HEK293 (cell line): Measurements from ENCODE around the gene KLC4.

ENCODE experiments used
- BCL11A ChIP-seq: fragments of 450-650 bp; formaldehyde crosslinking; IDR thresholded peaks from 2 replicates; pipeline ENCODE4 v1.5.1; 2016; ENCODE audit warnings: low read depth, missing biosample characterization, missing genetic modification characterization
- BCL11B ChIP-seq: fragments of 450-650 bp; formaldehyde crosslinking; IDR thresholded peaks from 2 replicates; pipeline ENCODE4 v1.5.1; 2016; ENCODE audit warnings: low read depth, missing biosample characterization, missing genetic modification characterization
- GLIS1 ChIP-seq: fragments of 450-650 bp; formaldehyde crosslinking; IDR thresholded peaks from 2 replicates; pipeline ENCODE4 v1.5.1; 2016; ENCODE audit warnings: missing biosample characterization, missing genetic modification characterization
- HOXA7 ChIP-seq: sonication (generic); formaldehyde crosslinking; IDR thresholded peaks from 2 replicates; pipeline ENCODE4 v1.8.1; 2022; ENCODE audit warnings: missing genetic modification reagents, borderline replicate concordance
- HOXC10 ChIP-seq: sonication (generic); formaldehyde crosslinking; IDR thresholded peaks from 2 replicates; pipeline ENCODE4 v1.8.1; 2023; ENCODE audit warnings: mild to moderate bottlenecking, missing genetic modification reagents
- IKZF3 ChIP-seq: fragments of 450-650 bp; IDR thresholded peaks from 2 replicates; pipeline ENCODE4 v1.5.0; 2018; ENCODE audit warnings: missing biosample characterization, mild to moderate bottlenecking, missing genetic modification characterization, moderate library complexity
- KLF16 ChIP-seq: fragments of 450-650 bp; formaldehyde crosslinking; IDR thresholded peaks from 2 replicates; pipeline ENCODE4 v1.5.1; 2017; ENCODE audit warnings: missing biosample characterization, missing genetic modification characterization
- PRDM1 ChIP-seq: fragments of 450-650 bp; formaldehyde crosslinking; IDR thresholded peaks from 2 replicates; pipeline ENCODE4; 2016; ENCODE audit warnings: missing biosample characterization, missing genetic modification characterization
- ZFP37 ChIP-seq: fragments of 450-650 bp; formaldehyde crosslinking; IDR thresholded peaks from 2 replicates; pipeline ENCODE4 v1.5.1; 2016; ENCODE audit warnings: missing biosample characterization, missing genetic modification characterization
- ZNF112 ChIP-seq: fragments of 450-650 bp; formaldehyde crosslinking; IDR thresholded peaks from 2 replicates; pipeline ENCODE4 v1.5.0; 2017; ENCODE audit warnings: missing biosample characterization, missing genetic modification characterization
- ZNF114 ChIP-seq: fragments of 450-650 bp; formaldehyde crosslinking; IDR thresholded peaks from 2 replicates; pipeline ENCODE4 v1.5.0; 2017; ENCODE audit warnings: missing biosample characterization, missing genetic modification characterization
- ZNF16 ChIP-seq: fragments of 450-650 bp; formaldehyde crosslinking; IDR thresholded peaks from 2 replicates; pipeline ENCODE4 v1.5.1; 2016; ENCODE audit warnings: low read depth, missing biosample characterization, missing genetic modification characterization
- ZNF311 ChIP-seq: fragments of 450-650 bp; formaldehyde crosslinking; IDR thresholded peaks from 2 replicates; pipeline ENCODE4 v1.5.1; 2017; ENCODE audit warnings: missing biosample characterization, missing genetic modification characterization, borderline replicate concordance
- ZNF341 ChIP-seq: fragments of 450-650 bp; formaldehyde crosslinking; IDR thresholded peaks from 2 replicates; pipeline ENCODE4; 2016; ENCODE audit warnings: low read depth, missing biosample characterization, missing genetic modification characterization
- ZNF366 ChIP-seq: fragments of 450-650 bp; formaldehyde crosslinking; conservative IDR thresholded peaks from 2 replicates; pipeline ENCODE4 v1.5.1; 2016; ENCODE audit warnings: missing biosample characterization, missing genetic modification characterization
- ZNF423 ChIP-seq: fragments of 450-650 bp; formaldehyde crosslinking; IDR thresholded peaks from 2 replicates; pipeline ENCODE4 v1.5.1; 2016; ENCODE audit warnings: missing biosample characterization, missing genetic modification characterization
- ZNF426 ChIP-seq: fragments of 450-650 bp; formaldehyde crosslinking; IDR thresholded peaks from 2 replicates; pipeline ENCODE4 v1.5.1; 2017; ENCODE audit warnings: missing biosample characterization, missing genetic modification characterization, mild to moderate bottlenecking, inconsistent platforms, moderate library complexity
- ZNF473 ChIP-seq: fragments of 450-650 bp; formaldehyde crosslinking; IDR thresholded peaks from 2 replicates; pipeline ENCODE4 v1.5.1; 2017; ENCODE audit warnings: missing biosample characterization, missing genetic modification characterization
- ZNF514 ChIP-seq: fragments of 450-650 bp; formaldehyde crosslinking; IDR thresholded peaks from 2 replicates; pipeline ENCODE4 v1.5.1; 2016; ENCODE audit warnings: missing biosample characterization, missing genetic modification characterization
- ZNF530 ChIP-seq: fragments of 450-650 bp; formaldehyde crosslinking; IDR thresholded peaks from 2 replicates; pipeline ENCODE4 v1.5.1; 2016; ENCODE audit warnings: low read depth, missing biosample characterization, missing genetic modification characterization
- ZNF560 ChIP-seq: fragments of 450-650 bp; formaldehyde crosslinking; IDR thresholded peaks from 2 replicates; pipeline ENCODE4 v1.5.1; 2017; ENCODE audit warnings: missing biosample characterization, missing genetic modification characterization, borderline replicate concordance
- ZNF585B ChIP-seq: fragments of 450-650 bp; formaldehyde crosslinking; IDR thresholded peaks from 2 replicates; pipeline ENCODE4 v1.5.1; 2016; ENCODE audit warnings: missing biosample characterization, missing genetic modification characterization
- ZNF624 ChIP-seq: fragments of 450-650 bp; formaldehyde crosslinking; IDR thresholded peaks from 2 replicates; pipeline ENCODE4 v1.5.1; 2017; ENCODE audit warnings: missing biosample characterization, missing genetic modification characterization
- ZNF629 ChIP-seq: fragments of 450-650 bp; formaldehyde crosslinking; IDR thresholded peaks from 2 replicates; pipeline ENCODE4 v1.5.1; 2017; ENCODE audit warnings: missing biosample characterization, missing genetic modification characterization
- ZSCAN16 ChIP-seq: fragments of 450-650 bp; formaldehyde crosslinking; IDR thresholded peaks from 2 replicates; pipeline ENCODE4 v1.5.1; 2016; ENCODE audit warnings: missing biosample characterization, missing genetic modification characterization
- TF ChIP-seq, protein P1 (sequence below): fragments of 450-650 bp; formaldehyde crosslinking; IDR thresholded peaks from 2 replicates; pipeline ENCODE4 v1.5.1; 2016; ENCODE audit warnings: missing biosample characterization, missing genetic modification characterization
- TF ChIP-seq, protein P2 (sequence below): fragments of 450-650 bp; IDR thresholded peaks from 2 replicates; pipeline ENCODE4 v1.5.1; 2018; ENCODE audit warnings: missing biosample characterization, missing genetic modification characterization
- TF ChIP-seq, protein P3 (sequence below): fragments of 450-650 bp; formaldehyde crosslinking; IDR thresholded peaks from 2 replicates; pipeline ENCODE4 v1.5.1; 2016; ENCODE audit warnings: missing biosample characterization, missing genetic modification characterization, low read depth
- TF ChIP-seq, protein P4 (sequence below): fragments of 450-650 bp; formaldehyde crosslinking; IDR thresholded peaks from 2 replicates; pipeline ENCODE4; 2016; ENCODE audit warnings: missing biosample characterization, missing genetic modification characterization
- TF ChIP-seq, protein P5 (sequence below): fragments of 450-650 bp; formaldehyde crosslinking; conservative IDR thresholded peaks from 2 replicates; pipeline ENCODE4 v1.5.1; 2016; ENCODE audit warnings: low read depth, missing biosample characterization, missing genetic modification characterization
- TF ChIP-seq, protein P6 (sequence below): fragments of 450-650 bp; formaldehyde crosslinking; IDR thresholded peaks from 2 replicates; pipeline ENCODE4 v1.5.1; 2016; ENCODE audit warnings: missing biosample characterization, missing genetic modification characterization, borderline replicate concordance

Gene KLC4

DNA sequence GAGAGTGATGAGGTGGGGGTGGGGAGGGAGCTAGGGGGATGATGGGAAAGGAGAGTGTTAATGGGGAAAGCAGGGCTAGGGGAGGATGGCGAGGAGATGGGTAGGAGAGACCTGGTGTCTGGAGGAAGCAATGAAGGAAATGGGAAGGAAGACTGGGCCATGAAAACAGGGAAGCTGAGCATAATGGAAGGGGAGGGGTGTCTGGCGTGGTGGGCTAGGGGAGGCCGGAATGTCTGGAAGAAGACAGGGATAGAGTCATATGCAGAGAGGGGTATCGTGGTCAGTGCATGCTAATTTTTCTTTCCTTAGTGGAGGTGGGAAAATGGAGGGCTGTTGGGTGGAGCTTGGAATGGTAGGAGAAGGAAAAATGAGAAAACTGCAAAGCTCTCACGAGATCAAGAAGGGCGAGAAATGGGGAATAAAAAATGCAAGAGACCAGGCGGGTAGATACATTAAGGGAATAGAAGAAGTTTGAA, 45.0 kb upstream of the KLC4 start (continued):
- TF ChIP-seq ZNF530 (tag by site-specific recombination) (no peak), BCL11A (tag by site-specific recombination) (no peak), ZNF426 (tag by site-specific recombination) (no peak), BCL11B (tag by site-specific recombination) (no peak), ZNF311 (no peak), ZNF629 (tag by site-specific recombination) (no peak), GLIS1 (tag by site-specific recombination) (no peak), ZNF114 (tag by site-specific recombination) (no peak), ZNF585B (no peak; the same call in 1 of the 2 replicates), ZNF473 (tag by site-specific recombination) (no peak), ZNF16 (no peak), HOXA7 (CRISPR knock-in tag) (no peak), ZNF366 (tag by site-specific recombination) (0 out of 2 replicates have a peak, but pooled peaks have one; percentile 63), HOXC10 (CRISPR knock-in tag) (no peak), ZNF112 (tag by site-specific recombination) (no peak), ZNF624 (tag by site-specific recombination) (no peak), ZFP37 (no peak), ZNF560 (no peak), ZNF341 (no peak), ZSCAN16 (tag by site-specific recombination) (no peak), KLF16 (tag by site-specific recombination) (peak; percentile 32; the same call in 1 of the 2 replicates), ZNF514 (no peak), ZNF423 (tag by site-specific recombination) (no peak), IKZF3 (no peak), PRDM1 (no peak)
- TF ChIP-seq, protein P1, sequence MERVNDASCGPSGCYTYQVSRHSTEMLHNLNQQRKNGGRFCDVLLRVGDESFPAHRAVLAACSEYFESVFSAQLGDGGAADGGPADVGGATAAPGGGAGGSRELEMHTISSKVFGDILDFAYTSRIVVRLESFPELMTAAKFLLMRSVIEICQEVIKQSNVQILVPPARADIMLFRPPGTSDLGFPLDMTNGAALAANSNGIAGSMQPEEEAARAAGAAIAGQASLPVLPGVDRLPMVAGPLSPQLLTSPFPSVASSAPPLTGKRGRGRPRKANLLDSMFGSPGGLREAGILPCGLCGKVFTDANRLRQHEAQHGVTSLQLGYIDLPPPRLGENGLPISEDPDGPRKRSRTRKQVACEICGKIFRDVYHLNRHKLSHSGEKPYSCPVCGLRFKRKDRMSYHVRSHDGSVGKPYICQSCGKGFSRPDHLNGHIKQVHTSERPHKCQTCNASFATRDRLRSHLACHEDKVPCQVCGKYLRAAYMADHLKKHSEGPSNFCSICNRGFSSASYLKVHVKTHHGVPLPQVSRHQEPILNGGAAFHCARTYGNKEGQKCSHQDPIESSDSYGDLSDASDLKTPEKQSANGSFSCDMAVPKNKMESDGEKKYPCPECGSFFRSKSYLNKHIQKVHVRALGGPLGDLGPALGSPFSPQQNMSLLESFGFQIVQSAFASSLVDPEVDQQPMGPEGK (tag by site-specific recombination): peak; percentile 51
- TF ChIP-seq, protein P2, sequence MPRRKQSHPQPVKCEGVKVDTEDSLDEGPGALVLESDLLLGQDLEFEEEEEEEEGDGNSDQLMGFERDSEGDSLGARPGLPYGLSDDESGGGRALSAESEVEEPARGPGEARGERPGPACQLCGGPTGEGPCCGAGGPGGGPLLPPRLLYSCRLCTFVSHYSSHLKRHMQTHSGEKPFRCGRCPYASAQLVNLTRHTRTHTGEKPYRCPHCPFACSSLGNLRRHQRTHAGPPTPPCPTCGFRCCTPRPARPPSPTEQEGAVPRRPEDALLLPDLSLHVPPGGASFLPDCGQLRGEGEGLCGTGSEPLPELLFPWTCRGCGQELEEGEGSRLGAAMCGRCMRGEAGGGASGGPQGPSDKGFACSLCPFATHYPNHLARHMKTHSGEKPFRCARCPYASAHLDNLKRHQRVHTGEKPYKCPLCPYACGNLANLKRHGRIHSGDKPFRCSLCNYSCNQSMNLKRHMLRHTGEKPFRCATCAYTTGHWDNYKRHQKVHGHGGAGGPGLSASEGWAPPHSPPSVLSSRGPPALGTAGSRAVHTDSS (tag by site-specific recombination): no peak
- TF ChIP-seq, protein P3, sequence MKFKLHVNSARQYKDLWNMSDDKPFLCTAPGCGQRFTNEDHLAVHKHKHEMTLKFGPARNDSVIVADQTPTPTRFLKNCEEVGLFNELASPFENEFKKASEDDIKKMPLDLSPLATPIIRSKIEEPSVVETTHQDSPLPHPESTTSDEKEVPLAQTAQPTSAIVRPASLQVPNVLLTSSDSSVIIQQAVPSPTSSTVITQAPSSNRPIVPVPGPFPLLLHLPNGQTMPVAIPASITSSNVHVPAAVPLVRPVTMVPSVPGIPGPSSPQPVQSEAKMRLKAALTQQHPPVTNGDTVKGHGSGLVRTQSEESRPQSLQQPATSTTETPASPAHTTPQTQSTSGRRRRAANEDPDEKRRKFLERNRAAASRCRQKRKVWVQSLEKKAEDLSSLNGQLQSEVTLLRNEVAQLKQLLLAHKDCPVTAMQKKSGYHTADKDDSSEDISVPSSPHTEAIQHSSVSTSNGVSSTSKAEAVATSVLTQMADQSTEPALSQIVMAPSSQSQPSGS (tag by site-specific recombination): no peak
- TF ChIP-seq, protein P4, sequence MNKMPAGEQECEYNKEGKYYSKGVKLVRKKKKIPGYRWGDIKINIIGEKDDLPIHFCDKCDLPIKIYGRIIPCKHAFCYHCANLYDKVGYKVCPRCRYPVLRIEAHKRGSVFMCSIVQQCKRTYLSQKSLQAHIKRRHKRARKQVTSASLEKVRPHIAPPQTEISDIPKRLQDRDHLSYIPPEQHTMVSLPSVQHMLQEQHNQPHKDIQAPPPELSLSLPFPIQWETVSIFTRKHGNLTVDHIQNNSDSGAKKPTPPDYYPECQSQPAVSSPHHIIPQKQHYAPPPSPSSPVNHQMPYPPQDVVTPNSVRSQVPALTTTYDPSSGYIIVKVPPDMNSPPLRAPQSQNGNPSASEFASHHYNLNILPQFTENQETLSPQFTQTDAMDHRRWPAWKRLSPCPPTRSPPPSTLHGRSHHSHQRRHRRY (tag by site-specific recombination): no peak
- TF ChIP-seq, protein P5, sequence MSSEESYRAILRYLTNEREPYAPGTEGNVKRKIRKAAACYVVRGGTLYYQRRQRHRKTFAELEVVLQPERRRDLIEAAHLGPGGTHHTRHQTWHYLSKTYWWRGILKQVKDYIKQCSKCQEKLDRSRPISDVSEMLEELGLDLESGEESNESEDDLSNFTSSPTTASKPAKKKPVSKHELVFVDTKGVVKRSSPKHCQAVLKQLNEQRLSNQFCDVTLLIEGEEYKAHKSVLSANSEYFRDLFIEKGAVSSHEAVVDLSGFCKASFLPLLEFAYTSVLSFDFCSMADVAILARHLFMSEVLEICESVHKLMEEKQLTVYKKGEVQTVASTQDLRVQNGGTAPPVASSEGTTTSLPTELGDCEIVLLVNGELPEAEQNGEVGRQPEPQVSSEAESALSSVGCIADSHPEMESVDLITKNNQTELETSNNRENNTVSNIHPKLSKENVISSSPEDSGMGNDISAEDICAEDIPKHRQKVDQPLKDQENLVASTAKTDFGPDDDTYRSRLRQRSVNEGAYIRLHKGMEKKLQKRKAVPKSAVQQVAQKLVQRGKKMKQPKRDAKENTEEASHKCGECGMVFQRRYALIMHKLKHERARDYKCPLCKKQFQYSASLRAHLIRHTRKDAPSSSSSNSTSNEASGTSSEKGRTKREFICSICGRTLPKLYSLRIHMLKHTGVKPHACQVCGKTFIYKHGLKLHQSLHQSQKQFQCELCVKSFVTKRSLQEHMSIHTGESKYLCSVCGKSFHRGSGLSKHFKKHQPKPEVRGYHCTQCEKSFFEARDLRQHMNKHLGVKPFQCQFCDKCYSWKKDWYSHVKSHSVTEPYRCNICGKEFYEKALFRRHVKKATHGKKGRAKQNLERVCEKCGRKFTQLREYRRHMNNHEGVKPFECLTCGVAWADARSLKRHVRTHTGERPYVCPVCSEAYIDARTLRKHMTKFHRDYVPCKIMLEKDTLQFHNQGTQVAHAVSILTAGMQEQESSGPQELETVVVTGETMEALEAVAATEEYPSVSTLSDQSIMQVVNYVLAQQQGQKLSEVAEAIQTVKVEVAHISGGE: no peak
- TF ChIP-seq, protein P6, sequence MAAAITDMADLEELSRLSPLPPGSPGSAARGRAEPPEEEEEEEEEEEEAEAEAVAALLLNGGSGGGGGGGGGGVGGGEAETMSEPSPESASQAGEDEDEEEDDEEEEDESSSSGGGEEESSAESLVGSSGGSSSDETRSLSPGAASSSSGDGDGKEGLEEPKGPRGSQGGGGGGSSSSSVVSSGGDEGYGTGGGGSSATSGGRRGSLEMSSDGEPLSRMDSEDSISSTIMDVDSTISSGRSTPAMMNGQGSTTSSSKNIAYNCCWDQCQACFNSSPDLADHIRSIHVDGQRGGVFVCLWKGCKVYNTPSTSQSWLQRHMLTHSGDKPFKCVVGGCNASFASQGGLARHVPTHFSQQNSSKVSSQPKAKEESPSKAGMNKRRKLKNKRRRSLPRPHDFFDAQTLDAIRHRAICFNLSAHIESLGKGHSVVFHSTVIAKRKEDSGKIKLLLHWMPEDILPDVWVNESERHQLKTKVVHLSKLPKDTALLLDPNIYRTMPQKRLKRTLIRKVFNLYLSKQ (tag by site-specific recombination): 0 out of 2 replicates have a peak, but pooled peaks have one; percentile 24
